ENCODE data around the gene DRICH1.
"Not testable (repeated sequence)": the region's sequence is repeated elsewhere in the genome, so short reads cannot be mapped to it uniquely, and the experiment has no call there.

Gene DRICH1

GRCh38 chr22:23674886-23675501, 42.9 kb upstream of the DRICH1 start:
- 100% methylated on average over 3 of the region's 6 CpGs for WGBS (ENCODE audit: insufficient coverage)
- CTCF ChIA-PET; POLR2A ChIA-PET; H3K27ac ChIP-seq (ENCODE audit: insufficient read depth in 1 of 2, low read depth in 1 of 2, low read length in 2 of 2, poor library complexity in 1 of 2, severe bottlenecking in 2 of 2); H3K36me3 ChIP-seq (ENCODE audit: control insufficient read depth in 4 of 4, insufficient read depth in 4 of 4, low read length in 3 of 4); H3K4me3 ChIP-seq (ENCODE audit: control insufficient read depth in 1 of 7, extremely low read depth in 1 of 7, insufficient read depth in 4 of 7, low read depth in 2 of 7, low read length in 6 of 7); DNase-seq; H3K9me3 ChIP-seq (ENCODE audit: control extremely low read depth in 1 of 5, control insufficient read depth in 4 of 5, insufficient read depth in 2 of 5, low read depth in 1 of 5, low read length in 4 of 5); H3K4me1 ChIP-seq (ENCODE audit: control extremely low read depth in 1 of 4, control insufficient read depth in 4 of 4, insufficient read depth in 4 of 4, low read length in 3 of 4); H3K27me3 ChIP-seq (replicated peaks in 2 of 5; ENCODE audit: control insufficient read depth in 4 of 5, insufficient read depth in 5 of 5, low read length in 4 of 5): not testable (repeated sequence)

GRCh38 chr22:23673826-23674690, 41.9 kb upstream of the DRICH1 start:
- no peaks in the 10 kb centered on the region for H3K9me3 ChIP-seq (ENCODE audit: control extremely low read depth in 1 of 5, control insufficient read depth in 4 of 5, insufficient read depth in 2 of 5, low read depth in 1 of 5, low read length in 4 of 5)
- WGBS (ENCODE audit: insufficient coverage): 90% methylated on average over 19 of the region's 26 CpGs
- ChIA-PET POLR2A (no interaction called here), CTCF (interaction anchor here (1.0 kb wide), 1 partner anchor 11 kb away, joined by 3 read pairs; no protein-coding TSS in a partner anchor)
- no peak overlapping the region for H3K27ac ChIP-seq (ENCODE audit: insufficient read depth in 1 of 2, low read depth in 1 of 2, low read length in 2 of 2, poor library complexity in 1 of 2, severe bottlenecking in 2 of 2)
- H3K36me3 ChIP-seq (ENCODE audit: control insufficient read depth in 4 of 4, insufficient read depth in 4 of 4, low read length in 3 of 4): peaks cover 0 to 3% (median 2%) of the 10 kb centered on the region in 4 experiments
- DNase-seq: no peak
- H3K4me3 ChIP-seq (ENCODE audit: control insufficient read depth in 1 of 7, extremely low read depth in 1 of 7, insufficient read depth in 4 of 7, low read depth in 2 of 7, low read length in 6 of 7): no peak overlapping the region
- no peaks in the 10 kb centered on the region for H3K27me3 ChIP-seq (replicated peaks in 2 of 5; ENCODE audit: control insufficient read depth in 4 of 5, insufficient read depth in 5 of 5, low read length in 4 of 5)
- H3K4me1 ChIP-seq (ENCODE audit: control extremely low read depth in 1 of 4, control insufficient read depth in 4 of 4, insufficient read depth in 4 of 4, low read length in 3 of 4): peaks cover 0 to 7% (median 2%) of the 10 kb centered on the region in 4 experiments

- H3K4me1 ChIP-seq (ENCODE audit: control extremely low read depth in 1 of 4, control insufficient read depth in 4 of 4, insufficient read depth in 4 of 4, low read length in 3 of 4): peaks cover 0 to 7% (median 2%) of the 10 kb centered on the region in 4 experiments
- no peak overlapping the region for H3K27ac ChIP-seq (ENCODE audit: insufficient read depth in 1 of 2, low read depth in 1 of 2, low read length in 2 of 2, poor library complexity in 1 of 2, severe bottlenecking in 2 of 2)
- DNase-seq: no peak
- no peaks in the 10 kb centered on the region for H3K9me3 ChIP-seq (ENCODE audit: control extremely low read depth in 1 of 5, control insufficient read depth in 4 of 5, insufficient read depth in 2 of 5, low read depth in 1 of 5, low read length in 4 of 5)
- H3K4me3 ChIP-seq (ENCODE audit: control insufficient read depth in 1 of 7, extremely low read depth in 1 of 7, insufficient read depth in 4 of 7, low read depth in 2 of 7, low read length in 6 of 7): no peak overlapping the region
- H3K36me3 ChIP-seq (ENCODE audit: control insufficient read depth in 4 of 4, insufficient read depth in 4 of 4, low read length in 3 of 4): peaks cover 0 to 3% (median 2%) of the 10 kb centered on the region in 4 experiments
- CTCF ChIA-PET: interaction anchor here (1.0 kb wide), 1 partner anchor 10 kb away, joined by 3 read pairs; no protein-coding TSS in a partner anchor
- WGBS (ENCODE audit: insufficient coverage): 98% methylated on average over 5 of the region's 7 CpGs
- no peaks in the 10 kb centered on the region for H3K27me3 ChIP-seq (replicated peaks in 2 of 5; ENCODE audit: control insufficient read depth in 4 of 5, insufficient read depth in 5 of 5, low read length in 4 of 5)
- POLR2A ChIA-PET: no interaction called here
Observed at GRCh38 chr22:23673050-23673620, 41.0 kb upstream of the DRICH1 start.

GRCh38 chr22:23672307-23673049, 40.4 kb upstream of the DRICH1 start:
- H3K9me3 ChIP-seq (ENCODE audit: control extremely low read depth in 1 of 5, control insufficient read depth in 4 of 5, insufficient read depth in 2 of 5, low read depth in 1 of 5, low read length in 4 of 5); H3K36me3 ChIP-seq (ENCODE audit: control insufficient read depth in 4 of 4, insufficient read depth in 4 of 4, low read length in 3 of 4); CTCF ChIA-PET; H3K4me3 ChIP-seq (ENCODE audit: control insufficient read depth in 1 of 7, extremely low read depth in 1 of 7, insufficient read depth in 4 of 7, low read depth in 2 of 7, low read length in 6 of 7); POLR2A ChIA-PET; H3K27ac ChIP-seq (ENCODE audit: insufficient read depth in 1 of 2, low read depth in 1 of 2, low read length in 2 of 2, poor library complexity in 1 of 2, severe bottlenecking in 2 of 2); H3K27me3 ChIP-seq (replicated peaks in 2 of 5; ENCODE audit: control insufficient read depth in 4 of 5, insufficient read depth in 5 of 5, low read length in 4 of 5); H3K4me1 ChIP-seq (ENCODE audit: control extremely low read depth in 1 of 4, control insufficient read depth in 4 of 4, insufficient read depth in 4 of 4, low read length in 3 of 4): not testable (repeated sequence)
- DNase-seq: peak in 2 of 3 donors; percentile 17 to 65
- 96% methylated on average over 5 of the region's 8 CpGs for whole genome bisulfite sequencing (ENCODE audit: insufficient coverage)

GRCh38 chr22:23671387-23671786, 39.3 kb upstream of the DRICH1 start:
- H3K27me3 ChIP-seq (replicated peaks in 2 of 5; ENCODE audit: control insufficient read depth in 4 of 5, insufficient read depth in 5 of 5, low read length in 4 of 5); DNase-seq; H3K4me3 ChIP-seq (ENCODE audit: control insufficient read depth in 1 of 7, extremely low read depth in 1 of 7, insufficient read depth in 4 of 7, low read depth in 2 of 7, low read length in 6 of 7); CTCF ChIA-PET; POLR2A ChIA-PET; H3K36me3 ChIP-seq (ENCODE audit: control insufficient read depth in 4 of 4, insufficient read depth in 4 of 4, low read length in 3 of 4); H3K27ac ChIP-seq (ENCODE audit: insufficient read depth in 1 of 2, low read depth in 1 of 2, low read length in 2 of 2, poor library complexity in 1 of 2, severe bottlenecking in 2 of 2); H3K4me1 ChIP-seq (ENCODE audit: control extremely low read depth in 1 of 4, control insufficient read depth in 4 of 4, insufficient read depth in 4 of 4, low read length in 3 of 4); H3K9me3 ChIP-seq (ENCODE audit: control extremely low read depth in 1 of 5, control insufficient read depth in 4 of 5, insufficient read depth in 2 of 5, low read depth in 1 of 5, low read length in 4 of 5): not testable (repeated sequence)
- no CpG with 5 or more reads among the region's 4 CpGs for WGBS (ENCODE audit: insufficient coverage)

GRCh38 chr22:23670378-23671295, 38.5 kb upstream of the DRICH1 start:
- WGBS (ENCODE audit: insufficient coverage): 97% methylated on average over 13 of the region's 16 CpGs
- ChIA-PET CTCF (no interaction called here), POLR2A (no interaction called here)
- Histone ChIP-seq H3K4me1 (ENCODE audit: control extremely low read depth in 1 of 4, control insufficient read depth in 4 of 4, insufficient read depth in 4 of 4, low read length in 3 of 4) (no peaks in the 10 kb centered on the region), H3K27me3 (replicated peaks in 2 of 5; ENCODE audit: control insufficient read depth in 4 of 5, insufficient read depth in 5 of 5, low read length in 4 of 5) (no peaks in the 10 kb centered on the region), H3K9me3 (ENCODE audit: control extremely low read depth in 1 of 5, control insufficient read depth in 4 of 5, insufficient read depth in 2 of 5, low read depth in 1 of 5, low read length in 4 of 5) (no peaks in the 10 kb centered on the region), H3K4me3 (ENCODE audit: control insufficient read depth in 1 of 7, extremely low read depth in 1 of 7, insufficient read depth in 4 of 7, low read depth in 2 of 7, low read length in 6 of 7) (no peak overlapping the region), H3K27ac (ENCODE audit: insufficient read depth in 1 of 2, low read depth in 1 of 2, low read length in 2 of 2, poor library complexity in 1 of 2, severe bottlenecking in 2 of 2) (no peak overlapping the region), H3K36me3 (ENCODE audit: control insufficient read depth in 4 of 4, insufficient read depth in 4 of 4, low read length in 3 of 4) (peaks cover 0 to 2% (median under 1%) of the 10 kb centered on the region in 4 experiments)
- DNase-seq: no peak
